Jurkat, Clone E6-1 (cell line): ENCODE data around the gene LRP1B.

Source experiments
- DNase-seq: peaks from one replicate; pipeline ENCODE4 v3.0.0-alpha.2; 2011; ENCODE audit warnings: low read depth, low spot score
- H3K4me3 ChIP-seq: 2 replicates; pipeline ENCODE4 v1.5.1; 2011; ENCODE audit warnings: mild to moderate bottlenecking, low read length, control low read depth, moderate library complexity

Gene LRP1B

GRCh38 chr2:141654311-141654710 lies 476.5 kb downstream of the LRP1B start:
- H3K4me3 ChIP-seq = no peak overlapping the region
- DNase-seq = no peak

- no peak overlapping the region for H3K4me3 ChIP-seq
- no peak for DNase-seq
Measured at GRCh38 chr2:141653184-141653583, 477.6 kb downstream of the LRP1B start.

- no peak overlapping the region for H3K4me3 ChIP-seq
- DNase-seq = no peak
Measured at GRCh38 chr2:141652308-141652707, 478.5 kb downstream of the LRP1B start.

GRCh38 chr2:141647353-141647752 lies 483.5 kb downstream of the LRP1B start:
- no peak for DNase-seq
- H3K4me3 ChIP-seq = no peak overlapping the region

GRCh38 chr2:141641462-141641861 lies 489.4 kb downstream of the LRP1B start:
- H3K4me3 ChIP-seq = no peak overlapping the region
- DNase-seq = no peak

- DNase-seq = no peak
- H3K4me3 ChIP-seq = no peak overlapping the region
Measured at GRCh38 chr2:141639809-141640208, 491.0 kb downstream of the LRP1B start.

- DNase-seq = no peak
- no peak overlapping the region for H3K4me3 ChIP-seq
Measured at GRCh38 chr2:141633132-141633531, 497.7 kb downstream of the LRP1B start.

GRCh38 chr2:141630407-141630930 lies 500.3 kb downstream of the LRP1B start:
- no peak for DNase-seq
- no peak overlapping the region for H3K4me3 ChIP-seq

GRCh38 chr2:141620372-141620771 lies 510.4 kb downstream of the LRP1B start:
- H3K4me3 ChIP-seq = no peak overlapping the region
- no peak for DNase-seq

GRCh38 chr2:141618457-141618856 lies 512.4 kb downstream of the LRP1B start:
- no peak overlapping the region for H3K4me3 ChIP-seq
- no peak for DNase-seq

- DNase-seq = no peak
- no peak overlapping the region for H3K4me3 ChIP-seq
Measured at GRCh38 chr2:141611981-141612380, 518.8 kb downstream of the LRP1B start.

GRCh38 chr2:141611176-141611571 lies 519.6 kb downstream of the LRP1B start:
- H3K4me3 ChIP-seq = no peak overlapping the region
- DNase-seq = no peak

- DNase-seq = no peak
- H3K4me3 ChIP-seq = no peak overlapping the region
Measured at GRCh38 chr2:141610564-141611175, 520.1 kb downstream of the LRP1B start.

GRCh38 chr2:141605163-141605562 lies 525.7 kb downstream of the LRP1B start:
- DNase-seq = no peak
- H3K4me3 ChIP-seq = no peak overlapping the region

- H3K4me3 ChIP-seq = no peak overlapping the region
- DNase-seq = no peak
Measured at GRCh38 chr2:141601511-141602152, 529.2 kb downstream of the LRP1B start.

GRCh38 chr2:141599721-141600120 lies 531.1 kb downstream of the LRP1B start:
- H3K4me3 ChIP-seq = no peak overlapping the region
- DNase-seq = no peak

GRCh38 chr2:141598982-141599381 lies 531.8 kb downstream of the LRP1B start:
- no peak overlapping the region for H3K4me3 ChIP-seq
- no peak for DNase-seq

GRCh38 chr2:141595316-141595920 lies 535.4 kb downstream of the LRP1B start:
- no peak overlapping the region for H3K4me3 ChIP-seq
- DNase-seq = no peak

GRCh38 chr2:141591787-141592186 lies 539.0 kb downstream of the LRP1B start:
- DNase-seq = no peak

GRCh38 chr2:141590620-141591019 lies 540.2 kb downstream of the LRP1B start:
- DNase-seq = no peak
- no peak overlapping the region for H3K4me3 ChIP-seq

More at GRCh38 chr2:141591787-141592186, 539.0 kb downstream of the LRP1B start:
- no peak overlapping the region for H3K4me3 ChIP-seq
